Thyroid gland (tissue), 4 donors: Measurements from ENCODE around the gene WDR64.

Experiments
- POLR2A ChIP-seq, 2 donors: fragments of 450-650 bp; IDR thresholded peaks; one replicate each; pipeline ENCODE4 v1.6.1; 2017; ENCODE audit warnings: antibody characterized with exemption in 2 of 2, mild to moderate bottlenecking in 2 of 2, moderate library complexity in 1 of 2
- TF ChIP-seq, protein P1 (sequence below), 6 experiments: fragments of 200-600 bp in 3 of 6; fragments of 450-650 bp in 3 of 6; sonication (generic) in 3 of 6; IDR thresholded peaks; one replicate each; pipeline ENCODE4 v1.5.1; 2016 to 2019; ENCODE audit warnings: antibody characterized with exemption in 6 of 6, mild to moderate bottlenecking in 2 of 6, inconsistent platforms in 1 of 6, moderate library complexity in 1 of 6

DNA sequence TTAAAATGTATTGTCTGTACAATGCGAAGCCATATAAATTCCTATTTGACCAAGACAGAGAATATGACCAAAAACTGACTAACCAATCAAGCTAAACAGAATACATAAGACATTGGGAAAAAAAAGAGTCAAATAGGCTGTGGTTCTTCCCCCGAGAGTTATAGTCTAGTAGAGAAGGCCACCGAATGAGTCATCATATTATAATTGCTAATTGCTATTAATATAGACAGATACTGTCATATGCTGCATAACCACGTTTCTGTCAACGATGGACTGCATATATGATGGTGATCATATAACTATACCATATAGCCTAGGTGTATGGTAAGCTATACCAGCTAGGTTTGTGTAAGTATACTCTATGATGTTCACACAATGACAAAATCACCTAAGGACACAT lies 82.5 kb downstream of the WDR64 start:
- TF ChIP-seq POLR2A (IDR thresholded peaks at IDR 0.05), result no peak
- TF ChIP-seq, protein P1, sequence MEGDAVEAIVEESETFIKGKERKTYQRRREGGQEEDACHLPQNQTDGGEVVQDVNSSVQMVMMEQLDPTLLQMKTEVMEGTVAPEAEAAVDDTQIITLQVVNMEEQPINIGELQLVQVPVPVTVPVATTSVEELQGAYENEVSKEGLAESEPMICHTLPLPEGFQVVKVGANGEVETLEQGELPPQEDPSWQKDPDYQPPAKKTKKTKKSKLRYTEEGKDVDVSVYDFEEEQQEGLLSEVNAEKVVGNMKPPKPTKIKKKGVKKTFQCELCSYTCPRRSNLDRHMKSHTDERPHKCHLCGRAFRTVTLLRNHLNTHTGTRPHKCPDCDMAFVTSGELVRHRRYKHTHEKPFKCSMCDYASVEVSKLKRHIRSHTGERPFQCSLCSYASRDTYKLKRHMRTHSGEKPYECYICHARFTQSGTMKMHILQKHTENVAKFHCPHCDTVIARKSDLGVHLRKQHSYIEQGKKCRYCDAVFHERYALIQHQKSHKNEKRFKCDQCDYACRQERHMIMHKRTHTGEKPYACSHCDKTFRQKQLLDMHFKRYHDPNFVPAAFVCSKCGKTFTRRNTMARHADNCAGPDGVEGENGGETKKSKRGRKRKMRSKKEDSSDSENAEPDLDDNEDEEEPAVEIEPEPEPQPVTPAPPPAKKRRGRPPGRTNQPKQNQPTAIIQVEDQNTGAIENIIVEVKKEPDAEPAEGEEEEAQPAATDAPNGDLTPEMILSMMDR (IDR thresholded peaks at IDR 0.05), result no peak
